HG03108 (cell line): ENCODE data around the gene BUD31.
"Not testable (repeated sequence)": the region's sequence is repeated elsewhere in the genome, so short reads cannot be mapped to it uniquely, and the experiment has no call there.

ENCODE experiments used
- ATAC-seq: cut with Tn5 transposase; IDR thresholded peaks from one replicate; pipeline ENCODE4 v1.9.1; 2021; ENCODE audit warnings: moderate library complexity; ENCODE audit not compliant: unreplicated experiment

Gene BUD31

DNA sequence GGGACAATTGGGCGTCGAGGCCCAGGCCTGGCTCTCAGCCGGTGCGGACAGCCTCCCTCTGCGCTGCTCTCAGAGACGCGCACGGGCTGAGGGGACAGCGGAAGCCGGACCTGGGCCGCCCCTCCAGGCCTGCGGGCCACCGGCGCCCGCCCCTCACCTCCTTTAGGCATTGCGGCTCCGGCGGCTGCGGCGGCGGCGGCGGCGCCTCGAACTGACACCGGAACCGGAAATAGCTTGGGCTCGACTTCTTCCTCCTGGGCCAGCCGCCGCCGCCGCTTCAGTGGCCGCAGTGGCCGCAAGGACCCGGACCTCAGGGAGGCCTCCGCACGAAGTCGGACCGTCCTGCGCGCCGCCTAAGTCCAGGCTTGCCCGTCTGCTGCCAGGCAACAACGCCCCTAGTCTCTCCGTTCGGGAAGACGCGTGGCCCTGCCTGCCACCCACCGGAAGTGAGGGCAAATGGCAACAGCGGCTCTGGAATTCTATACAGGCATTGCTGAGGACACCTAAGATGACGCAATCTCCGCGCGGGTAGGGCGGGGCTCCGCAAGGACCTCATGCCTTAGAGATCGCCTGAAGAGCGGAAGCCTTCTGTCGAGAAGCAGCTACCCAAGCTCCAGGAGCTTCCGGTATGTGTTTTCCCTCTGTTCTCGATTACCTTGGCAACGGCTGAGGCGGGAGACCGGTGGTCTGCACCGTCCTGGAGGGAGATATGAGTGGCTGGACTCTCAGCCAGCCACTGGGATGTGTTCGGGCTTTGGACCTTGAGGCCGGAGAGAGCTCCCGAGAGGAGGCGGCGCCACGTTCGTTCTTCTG, at the start of gene BUD31, which contains the start of gene PDAP1:
BUD31 (plus strand) TSS at position 591 of the 813 bp plus-strand sequence. CDS start 2,124 bp downstream, outside the sequence.
PDAP1 (minus strand) TSS at position 219 of the 813 bp plus-strand sequence; CDS start at position 170, 49 bp downstream.
- ATAC-seq: peak; percentile 65

GRCh38 chr7:99359465-99360154, 49.2 kb upstream of the BUD31 start:
- ATAC-seq: no peak

DNA sequence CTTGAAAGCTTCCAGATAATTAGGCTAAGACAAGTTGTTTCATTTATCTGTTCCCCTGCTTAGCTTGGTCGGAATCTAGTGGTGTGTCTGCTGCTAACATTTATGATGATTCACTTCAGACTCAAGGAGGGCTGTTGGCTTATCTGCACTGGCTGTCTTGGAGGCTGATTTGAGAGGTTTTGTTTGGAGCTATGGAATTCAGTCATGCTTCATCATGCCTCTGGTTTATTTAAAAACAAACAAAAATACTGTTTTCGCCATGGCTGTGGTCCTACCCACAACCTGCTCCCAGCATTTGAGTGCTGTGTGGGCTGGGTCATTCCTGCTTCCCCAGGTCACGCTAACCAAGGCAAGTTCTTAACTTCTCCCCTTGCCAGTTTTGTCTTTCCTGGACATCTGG, 46.0 kb upstream of the BUD31 start:
- ATAC-seq: no peak

DNA sequence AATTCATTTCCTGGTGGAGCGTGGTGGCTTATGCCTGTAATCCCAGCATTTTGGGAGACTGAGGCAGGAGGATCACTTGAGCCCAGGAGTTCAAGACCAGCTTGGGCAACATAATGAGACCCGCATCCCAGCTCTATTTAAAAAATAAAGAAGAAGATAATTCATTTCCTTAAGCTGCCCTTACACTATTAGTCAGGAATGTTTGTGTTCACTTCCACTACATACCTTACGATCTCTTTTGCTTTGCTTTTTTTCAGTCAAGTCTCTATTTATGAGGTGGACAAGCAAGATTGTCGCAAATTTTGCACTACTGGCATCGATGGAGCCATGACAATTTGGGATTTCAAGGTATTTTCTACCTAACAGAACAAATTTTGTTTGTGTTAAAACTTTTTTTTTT, 45.5 kb upstream of the BUD31 start:
- ATAC-seq: no peak

DNA sequence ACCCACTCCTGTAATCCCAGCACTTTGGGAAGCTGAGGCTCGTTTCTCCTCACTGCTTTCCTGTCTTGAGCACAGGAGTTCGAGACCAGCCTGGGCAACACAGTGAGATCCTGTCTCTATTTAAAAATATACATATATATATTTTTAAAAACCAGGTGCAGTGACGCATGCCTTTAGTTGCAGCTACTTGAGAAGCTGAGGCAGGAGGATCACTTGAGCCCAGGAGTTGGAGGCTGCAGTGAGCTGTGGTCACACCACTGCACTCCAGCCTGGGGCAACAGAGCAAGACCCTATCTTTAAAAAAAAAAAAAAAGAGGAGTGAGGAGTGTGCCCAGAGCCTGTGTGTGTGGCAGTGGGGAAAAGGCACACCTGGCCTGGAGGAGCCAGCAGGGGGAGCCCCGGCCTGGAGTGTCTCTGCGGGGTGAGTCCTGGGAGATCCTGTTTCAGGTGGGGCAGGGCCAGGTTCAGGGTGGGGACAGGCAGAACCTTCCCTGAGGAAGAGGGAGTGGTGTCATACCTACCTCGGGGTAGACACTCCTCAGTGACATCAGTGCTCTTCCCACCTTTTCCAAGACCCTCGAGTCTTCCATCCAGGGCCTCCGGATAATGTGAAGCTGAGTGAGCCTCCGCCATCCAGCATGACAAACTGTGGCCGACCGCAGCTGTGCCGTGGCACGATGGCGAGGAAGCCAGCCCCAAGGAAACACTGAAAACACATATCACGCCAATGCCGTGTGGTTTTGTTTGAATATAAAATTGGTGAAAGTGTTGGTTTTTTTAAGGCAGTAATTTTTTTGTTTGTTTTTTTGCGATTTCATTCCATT, 43.2 kb upstream of the BUD31 start:
- no peak for ATAC-seq

DNA sequence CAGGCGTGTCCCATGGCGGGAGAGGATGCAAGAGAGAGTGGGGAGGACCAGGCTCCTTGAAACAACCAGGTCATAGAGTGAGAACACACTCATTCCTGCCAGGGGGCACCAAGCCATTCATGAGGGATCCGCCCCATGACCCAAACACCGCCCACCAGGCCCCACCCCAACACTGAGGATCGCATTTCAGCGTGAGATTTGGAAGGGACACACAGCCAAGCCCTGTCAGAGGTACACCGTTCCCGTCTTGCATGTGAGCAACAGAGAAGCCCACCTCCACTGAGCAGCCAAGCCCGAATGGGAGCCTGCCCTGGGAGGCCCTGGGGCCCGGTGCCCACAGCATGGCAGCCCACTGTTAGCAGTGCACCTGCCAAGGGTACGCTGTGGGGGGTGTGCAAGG, 42.1 kb upstream of the BUD31 start:
- ATAC-seq: no peak

- ATAC-seq: no peak
These were observed 39.9 kb upstream of the BUD31 start for GRCh38 chr7:99368750-99369389.

- no peak for ATAC-seq
These were observed 38.9 kb upstream of the BUD31 start for GRCh38 chr7:99369767-99370391.

DNA sequence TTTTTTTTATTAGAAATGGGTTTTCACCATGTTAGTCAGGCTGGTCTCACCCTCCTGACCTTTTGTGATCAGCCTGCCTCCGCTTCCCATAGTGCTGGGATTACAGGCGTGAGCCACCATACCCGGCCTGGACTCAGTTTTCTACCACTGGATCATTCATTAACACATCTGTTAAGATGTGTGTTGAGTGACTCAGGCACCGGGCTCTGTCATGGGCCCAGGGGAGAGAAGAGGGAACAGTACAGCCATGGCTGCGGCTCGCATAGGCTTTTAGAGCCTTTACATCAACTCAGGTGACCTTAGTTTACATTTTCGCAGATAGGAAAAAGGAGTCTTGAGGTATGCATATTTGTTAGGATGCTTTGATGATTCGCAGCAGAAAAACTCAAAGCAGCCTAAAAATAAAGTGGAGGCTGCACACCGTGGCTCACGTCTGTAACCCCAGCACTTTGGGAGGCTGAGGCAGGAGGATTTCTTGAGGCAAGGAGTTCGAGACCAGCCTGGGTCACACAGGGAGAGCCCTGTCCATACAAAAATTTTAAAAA, 37.3 kb upstream of the BUD31 start:
- ATAC-seq: no peak

- ATAC-seq: no peak
These were observed 36.3 kb upstream of the BUD31 start for GRCh38 chr7:99372275-99373090.

GRCh38 chr7:99373091-99374066, 35.4 kb upstream of the BUD31 start:
- no peak for ATAC-seq

DNA sequence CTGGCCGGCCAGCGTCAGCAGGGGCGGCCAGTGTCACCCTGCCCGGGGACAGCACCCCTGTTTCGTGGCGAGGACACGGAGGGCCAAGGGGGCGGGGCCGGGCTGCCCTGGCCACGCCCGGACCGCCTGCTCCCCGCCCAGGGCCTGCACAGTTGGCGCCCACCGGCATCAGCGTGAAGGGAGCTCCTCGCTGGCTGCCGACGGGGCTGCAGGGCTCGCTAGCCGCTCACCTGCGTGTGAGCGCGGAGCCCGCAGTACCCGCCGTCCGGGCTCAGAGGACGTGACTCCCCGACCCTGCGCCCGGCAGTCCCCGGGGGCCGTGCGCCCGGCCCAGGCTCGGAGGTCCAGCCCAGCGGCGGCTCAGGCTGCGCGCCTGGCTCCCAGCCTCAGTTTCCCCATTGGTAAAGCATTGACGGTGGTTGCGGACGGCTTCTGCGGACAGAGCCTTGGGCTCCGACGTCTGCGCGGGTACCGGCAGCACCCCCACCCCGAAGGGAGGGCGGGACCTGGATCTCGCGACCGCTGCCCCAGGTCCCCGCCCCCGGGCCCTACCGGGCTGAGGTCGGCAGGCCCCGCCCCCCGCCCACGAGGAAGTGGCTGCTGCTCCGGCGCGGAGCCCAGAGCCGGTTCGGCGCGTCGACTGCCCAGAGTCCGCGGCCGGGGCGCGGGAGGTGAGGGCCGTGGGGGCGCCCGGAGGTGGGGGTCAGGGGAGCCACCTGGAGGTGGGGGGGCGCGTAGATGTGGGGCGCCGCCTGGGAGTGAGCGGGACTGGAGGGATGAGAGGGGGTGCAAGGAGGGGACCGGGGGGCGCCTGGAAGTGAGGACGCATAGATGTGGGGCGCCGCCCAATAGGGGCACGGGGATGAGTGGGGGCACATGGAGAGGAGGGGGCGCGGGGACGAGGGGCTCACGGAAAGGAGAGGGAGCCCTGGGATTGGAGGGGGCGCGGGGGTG, 34.4 kb upstream of the BUD31 start, which contains the start of gene ARPC1B:
ARPC1B (plus strand) TSS at position 620 of the 954 bp plus-strand sequence. CDS start 10,985 bp downstream, outside the sequence.
- peak; percentile 50 for ATAC-seq

GRCh38 chr7:99375070-99375807, 33.5 kb upstream of the BUD31 start:
- peak; percentile 42 for ATAC-seq

DNA sequence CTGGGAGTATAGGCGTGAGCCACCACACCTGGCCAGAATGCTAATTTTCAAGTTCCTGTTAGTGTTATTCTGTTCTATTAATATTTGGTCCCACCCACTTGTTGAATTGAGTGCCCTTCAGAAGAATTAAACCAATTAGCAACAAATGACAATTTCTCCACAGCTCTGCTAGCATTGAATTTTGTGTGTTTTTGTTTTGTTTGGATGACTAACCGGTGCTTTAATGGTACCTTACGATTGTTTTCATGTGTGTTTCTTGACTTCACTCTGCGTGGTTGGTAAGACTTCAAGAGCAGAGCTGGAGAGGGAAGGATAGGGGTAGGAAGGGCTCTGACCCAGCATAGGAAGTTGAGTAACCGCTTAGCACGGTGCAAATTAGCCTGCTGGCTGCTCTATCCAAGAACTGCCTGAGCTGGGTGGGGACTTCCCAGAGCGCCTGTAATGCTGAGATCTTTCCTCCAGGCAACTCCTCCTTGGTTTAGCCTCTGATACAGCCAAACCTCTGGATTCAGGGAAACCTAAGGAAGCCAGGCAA, 29.7 kb upstream of the BUD31 start:
- no peak for ATAC-seq

DNA sequence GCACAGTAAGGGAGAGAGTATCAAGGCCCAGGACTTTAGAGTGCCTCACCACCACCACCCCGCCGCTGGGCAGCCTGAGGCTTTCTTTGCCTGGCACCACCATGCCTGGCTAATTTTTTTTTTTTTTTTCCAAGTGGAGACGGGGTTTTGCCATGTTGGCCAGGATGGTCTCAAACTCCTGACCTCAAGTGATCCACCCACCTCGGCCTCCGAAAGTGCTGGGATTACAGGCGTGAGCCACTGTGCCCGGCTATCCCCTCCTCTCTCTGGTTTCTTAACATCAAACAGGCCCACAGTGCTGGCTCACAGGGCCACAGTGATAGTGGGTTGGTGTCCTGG, 29.1 kb upstream of the BUD31 start:
- ATAC-seq: not testable (repeated sequence)
